Measurements from ENCODE around the gene TRIAP1.
"Not testable (repeated sequence)": the region's sequence is repeated elsewhere in the genome, so short reads cannot be mapped to it uniquely, and the experiment has no call there.

TRIAP1 gene

GRCh38 chr12:120453977-120454376, 7.8 kb upstream of the TRIAP1 start:
- no peaks in the 10 kb centered on the region for H3K27me3 ChIP-seq (ENCODE audit: control insufficient read depth in 1 of 2, insufficient read depth in 2 of 2, low read length in 2 of 2)
- H3K4me3 ChIP-seq (ENCODE audit: low read depth in 1 of 2, low read length in 2 of 2), result no peak overlapping the region
- H3K9ac ChIP-seq (ENCODE audit: low read depth in 1 of 2, low read length in 2 of 2), result no peak overlapping the region
- no peaks in the 10 kb centered on the region for H3K9me3 ChIP-seq (ENCODE audit: control insufficient read depth in 1 of 2, low read length in 2 of 2)
- H3K36me3 ChIP-seq (ENCODE audit: control insufficient read depth in 1 of 2, insufficient read depth in 2 of 2, low read length in 2 of 2), result peaks cover 20 to 44% of the 10 kb centered on the region in 2 donors
- no peak overlapping the region for H3K27ac ChIP-seq (ENCODE audit: low read depth, low read length)
- H3K4me1 ChIP-seq (ENCODE audit: control insufficient read depth in 1 of 2, insufficient read depth in 2 of 2, low read length in 2 of 2), result peaks cover 2 to 15% of the 10 kb centered on the region in 2 donors

GRCh38 chr12:120453060-120453750, 7.0 kb upstream of the TRIAP1 start:
- H3K27me3 ChIP-seq (ENCODE audit: control insufficient read depth in 1 of 2, insufficient read depth in 2 of 2, low read length in 2 of 2), result no peaks in the 10 kb centered on the region
- H3K4me1 ChIP-seq (ENCODE audit: control insufficient read depth in 1 of 2, insufficient read depth in 2 of 2, low read length in 2 of 2), result peaks cover 2 to 15% of the 10 kb centered on the region in 2 donors
- H3K27ac ChIP-seq (ENCODE audit: low read depth, low read length), result no peak overlapping the region
- H3K9ac ChIP-seq (ENCODE audit: low read depth in 1 of 2, low read length in 2 of 2), result no peak overlapping the region
- H3K4me3 ChIP-seq (ENCODE audit: low read depth in 1 of 2, low read length in 2 of 2), result no peak overlapping the region
- no peaks in the 10 kb centered on the region for H3K9me3 ChIP-seq (ENCODE audit: control insufficient read depth in 1 of 2, low read length in 2 of 2)
- H3K36me3 ChIP-seq (ENCODE audit: control insufficient read depth in 1 of 2, insufficient read depth in 2 of 2, low read length in 2 of 2), result peaks cover 14 to 37% of the 10 kb centered on the region in 2 donors

GRCh38 chr12:120452524-120452923, 6.3 kb upstream of the TRIAP1 start:
- H3K27ac ChIP-seq (ENCODE audit: low read depth, low read length); H3K4me3 ChIP-seq (ENCODE audit: low read depth in 1 of 2, low read length in 2 of 2); H3K27me3 ChIP-seq (ENCODE audit: control insufficient read depth in 1 of 2, insufficient read depth in 2 of 2, low read length in 2 of 2); H3K9me3 ChIP-seq (ENCODE audit: control insufficient read depth in 1 of 2, low read length in 2 of 2); H3K9ac ChIP-seq (ENCODE audit: low read depth in 1 of 2, low read length in 2 of 2): not testable (repeated sequence)
- H3K36me3 ChIP-seq (ENCODE audit: control insufficient read depth in 1 of 2, insufficient read depth in 2 of 2, low read length in 2 of 2), result peaks cover 14 to 32% of the 10 kb centered on the region in 2 donors
- peaks cover 9 to 15% of the 10 kb centered on the region in 2 donors for H3K4me1 ChIP-seq (ENCODE audit: control insufficient read depth in 1 of 2, insufficient read depth in 2 of 2, low read length in 2 of 2)

GRCh38 chr12:120447992-120448391, 1.8 kb upstream of the TRIAP1 start:
- H3K4me3 ChIP-seq (ENCODE audit: low read depth in 1 of 2, low read length in 2 of 2), result no peak overlapping the region
- H3K27ac ChIP-seq (ENCODE audit: low read depth, low read length), result no peak overlapping the region
- H3K9me3 ChIP-seq (ENCODE audit: control insufficient read depth in 1 of 2, low read length in 2 of 2), result no peaks in the 10 kb centered on the region
- H3K4me1 ChIP-seq (ENCODE audit: control insufficient read depth in 1 of 2, insufficient read depth in 2 of 2, low read length in 2 of 2), result peaks cover 18 to 28% of the 10 kb centered on the region in 2 donors
- no peaks in the 10 kb centered on the region for H3K27me3 ChIP-seq (ENCODE audit: control insufficient read depth in 1 of 2, insufficient read depth in 2 of 2, low read length in 2 of 2)
- H3K36me3 ChIP-seq (ENCODE audit: control insufficient read depth in 1 of 2, insufficient read depth in 2 of 2, low read length in 2 of 2), result peaks cover 10 to 25% of the 10 kb centered on the region in 2 donors
- H3K9ac ChIP-seq (ENCODE audit: low read depth in 1 of 2, low read length in 2 of 2), result no peak overlapping the region

GRCh38 chr12:120446844-120447178, 627 bp upstream of the TRIAP1 start:
- Histone ChIP-seq H3K4me1 (ENCODE audit: control insufficient read depth in 1 of 2, insufficient read depth in 2 of 2, low read length in 2 of 2) (peaks cover 13 to 28% of the 10 kb centered on the region in 2 donors), H3K9ac (ENCODE audit: low read depth in 1 of 2, low read length in 2 of 2) (peak overlapping the region; percentile 93 to 94), H3K36me3 (ENCODE audit: control insufficient read depth in 1 of 2, insufficient read depth in 2 of 2, low read length in 2 of 2) (peaks cover 13 to 29% of the 10 kb centered on the region in 2 donors), H3K4me3 (ENCODE audit: low read depth in 1 of 2, low read length in 2 of 2) (peak overlapping the region; percentile 99 to 100), H3K27ac (ENCODE audit: low read depth, low read length) (peak overlapping the region; percentile 92)
- H3K9me3 ChIP-seq (ENCODE audit: control insufficient read depth in 1 of 2, low read length in 2 of 2); H3K27me3 ChIP-seq (ENCODE audit: control insufficient read depth in 1 of 2, insufficient read depth in 2 of 2, low read length in 2 of 2): not testable (repeated sequence)

- Histone ChIP-seq H3K36me3 (ENCODE audit: control insufficient read depth in 1 of 2, insufficient read depth in 2 of 2, low read length in 2 of 2) (peaks cover 20 to 38% of the 10 kb centered on the region in 2 donors), H3K27me3 (ENCODE audit: control insufficient read depth in 1 of 2, insufficient read depth in 2 of 2, low read length in 2 of 2) (no peaks in the 10 kb centered on the region), H3K4me1 (ENCODE audit: control insufficient read depth in 1 of 2, insufficient read depth in 2 of 2, low read length in 2 of 2) (peaks cover 18 to 34% of the 10 kb centered on the region in 2 donors), H3K9me3 (ENCODE audit: control insufficient read depth in 1 of 2, low read length in 2 of 2) (no peaks in the 10 kb centered on the region), H3K27ac (ENCODE audit: low read depth, low read length) (no peak overlapping the region), H3K9ac (ENCODE audit: low read depth in 1 of 2, low read length in 2 of 2) (no peak overlapping the region), H3K4me3 (ENCODE audit: low read depth in 1 of 2, low read length in 2 of 2) (no peak overlapping the region)
These were observed 1.5 kb downstream of the TRIAP1 start for GRCh38 chr12:120444676-120445075.

- H3K9ac ChIP-seq (ENCODE audit: low read depth in 1 of 2, low read length in 2 of 2), result no peak overlapping the region
These were observed 6.4 kb downstream of the TRIAP1 start for GRCh38 chr12:120439646-120440247.

GRCh38 chr12:120438495-120439198, 7.5 kb downstream of the TRIAP1 start:
- Histone ChIP-seq H3K9ac (ENCODE audit: low read depth in 1 of 2, low read length in 2 of 2) (peak overlapping the region; percentile 76 to 81), H3K4me3 (ENCODE audit: low read depth in 1 of 2, low read length in 2 of 2) (peak overlapping the region; percentile 88 to 92), H3K27ac (ENCODE audit: low read depth, low read length) (peak overlapping the region; percentile 84), H3K9me3 (ENCODE audit: control insufficient read depth in 1 of 2, low read length in 2 of 2) (no peaks in the 10 kb centered on the region), H3K36me3 (ENCODE audit: control insufficient read depth in 1 of 2, insufficient read depth in 2 of 2, low read length in 2 of 2) (peaks cover 14 to 26% of the 10 kb centered on the region in 2 donors), H3K27me3 (ENCODE audit: control insufficient read depth in 1 of 2, insufficient read depth in 2 of 2, low read length in 2 of 2) (no peaks in the 10 kb centered on the region), H3K4me1 (ENCODE audit: control insufficient read depth in 1 of 2, insufficient read depth in 2 of 2, low read length in 2 of 2) (peaks cover 6 to 29% of the 10 kb centered on the region in 2 donors)

More at GRCh38 chr12:120439646-120440247, 6.4 kb downstream of the TRIAP1 start:
- Histone ChIP-seq H3K27ac (ENCODE audit: low read depth, low read length) (peak overlapping the region; percentile 44), H3K9me3 (ENCODE audit: control insufficient read depth in 1 of 2, low read length in 2 of 2) (no peaks in the 10 kb centered on the region), H3K27me3 (ENCODE audit: control insufficient read depth in 1 of 2, insufficient read depth in 2 of 2, low read length in 2 of 2) (no peaks in the 10 kb centered on the region), H3K4me1 (ENCODE audit: control insufficient read depth in 1 of 2, insufficient read depth in 2 of 2, low read length in 2 of 2) (peaks cover 9 to 33% of the 10 kb centered on the region in 2 donors), H3K36me3 (ENCODE audit: control insufficient read depth in 1 of 2, insufficient read depth in 2 of 2, low read length in 2 of 2) (peaks cover 20 to 35% of the 10 kb centered on the region in 2 donors), H3K4me3 (ENCODE audit: low read depth in 1 of 2, low read length in 2 of 2) (peak overlapping the region; percentile 49 to 92)

- Histone ChIP-seq H3K36me3 (ENCODE audit: control insufficient read depth in 1 of 2, insufficient read depth in 2 of 2, low read length in 2 of 2) (peaks cover 14 to 18% of the 10 kb centered on the region in 2 donors), H3K4me3 (ENCODE audit: low read depth in 1 of 2, low read length in 2 of 2) (peak within 1 kb of the TSS; percentile 88 to 92), H3K27me3 (ENCODE audit: control insufficient read depth in 1 of 2, insufficient read depth in 2 of 2, low read length in 2 of 2) (no peaks in the 10 kb centered on the region), H3K4me1 (ENCODE audit: control insufficient read depth in 1 of 2, insufficient read depth in 2 of 2, low read length in 2 of 2) (peaks cover 6 to 29% of the 10 kb centered on the region in 2 donors), H3K9ac (ENCODE audit: low read depth in 1 of 2, low read length in 2 of 2) (peak within 1 kb of the TSS; percentile 76 to 81), H3K9me3 (ENCODE audit: control insufficient read depth in 1 of 2, low read length in 2 of 2) (no peaks in the 10 kb centered on the region), H3K27ac (ENCODE audit: low read depth, low read length) (peak within 1 kb of the TSS; percentile 84)
These were observed 8.3 kb downstream of the TRIAP1 start, which contains the start of gene COX6A1 for GRCh38 chr12:120437735-120438494. TSS of gene COX6A1 (plus strand) at chr12:120438113. CDS start at chr12:120438127, 14 bp downstream.
